HG03039 (cell line): ENCODE results near the gene YWHAE.
"Not testable (repeated sequence)": the region's sequence is repeated elsewhere in the genome, so short reads cannot be mapped to it uniquely, and the experiment has no call there.

Experiments
- ATAC-seq: cut with Tn5 transposase; IDR thresholded peaks from one replicate; pipeline ENCODE4 v1.9.1; 2021; ENCODE audit warnings: mild to moderate bottlenecking, moderate library complexity; ENCODE audit not compliant: unreplicated experiment

Gene YWHAE

DNA sequence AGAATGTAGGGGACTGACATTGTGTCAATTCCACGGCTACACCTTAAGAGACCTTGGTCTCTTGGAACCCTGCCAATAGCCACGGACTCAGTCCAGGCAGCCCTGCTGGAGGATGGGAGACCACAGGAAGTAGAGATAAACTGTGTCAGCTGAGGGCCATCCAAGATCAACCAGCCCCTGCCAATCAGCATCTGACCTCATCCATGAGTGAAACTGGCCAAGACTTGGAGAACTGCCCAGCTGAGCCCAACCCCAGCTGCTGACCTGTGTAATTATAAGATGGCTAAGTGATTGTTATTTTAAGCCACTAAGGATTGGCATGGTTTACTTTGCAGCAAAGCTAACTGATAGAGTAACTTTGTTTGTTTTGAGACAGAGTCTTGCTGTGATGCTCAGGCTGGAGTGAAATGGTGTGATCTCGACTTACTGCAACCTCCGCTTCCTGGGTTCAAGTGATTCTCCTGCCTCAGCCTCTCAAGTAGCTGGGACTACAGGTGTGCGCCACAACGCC is 13.3 kb upstream of the YWHAE start:
- no peak for ATAC-seq

DNA sequence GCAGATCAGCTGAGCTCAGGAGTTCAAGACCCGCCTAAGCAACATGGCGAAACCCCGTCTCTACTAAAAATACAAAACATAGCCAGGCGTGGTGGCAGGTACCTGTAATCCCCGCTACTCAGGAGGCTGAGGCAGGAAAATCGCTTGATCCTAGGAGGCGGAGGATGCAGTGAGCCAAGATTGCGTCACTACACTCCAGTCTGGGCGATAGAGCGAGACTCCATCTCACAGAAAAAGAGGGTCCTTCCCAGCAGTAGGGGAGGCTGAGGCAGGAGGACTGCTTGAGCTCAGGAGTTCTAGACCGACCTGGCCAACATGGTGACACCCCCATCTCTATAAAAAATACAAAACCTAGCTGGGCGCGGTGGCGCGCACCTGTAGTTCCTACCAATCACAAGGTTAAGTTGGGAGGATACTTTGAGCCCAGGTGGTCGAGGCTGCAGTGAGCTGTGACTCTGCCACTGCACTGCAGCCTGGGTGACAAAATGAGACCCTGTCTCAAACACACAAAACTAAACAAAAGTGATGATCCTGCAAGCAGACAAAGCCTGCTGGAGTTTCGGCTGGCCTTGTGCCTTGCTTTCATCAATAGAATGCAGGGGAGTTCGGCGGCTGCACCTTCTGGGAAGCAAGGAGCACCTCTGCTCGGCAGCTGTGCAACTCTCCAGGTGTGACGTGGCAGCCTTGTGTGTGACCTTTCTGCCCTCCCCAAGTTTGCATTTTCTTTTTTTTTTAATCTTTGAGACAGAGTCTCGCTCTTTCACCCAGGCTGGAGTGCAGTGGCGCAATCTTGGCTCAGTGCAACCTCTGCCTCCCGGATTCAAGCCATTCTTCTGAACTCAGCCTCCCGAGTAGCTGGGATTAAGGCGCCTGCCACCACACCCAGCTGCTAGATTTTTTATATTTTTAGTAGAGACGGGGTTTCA is 12.4 kb upstream of the YWHAE start:
- no peak for ATAC-seq

DNA sequence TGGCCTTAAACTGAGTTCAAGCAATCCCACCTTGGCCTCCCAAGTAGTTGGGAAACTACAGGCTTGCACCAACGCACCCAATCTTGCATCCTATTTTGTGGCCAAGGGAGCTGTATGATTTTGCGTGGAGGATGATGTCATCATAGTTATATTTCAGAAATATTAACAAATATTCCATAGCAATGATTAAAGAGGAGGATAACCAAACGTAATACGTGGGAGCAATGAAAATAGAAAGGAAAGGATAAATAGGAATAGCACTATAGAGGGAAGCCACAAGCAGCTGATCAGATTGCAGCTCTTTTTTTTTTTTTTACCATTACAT is 2.2 kb upstream of the YWHAE start:
- ATAC-seq = no peak

DNA sequence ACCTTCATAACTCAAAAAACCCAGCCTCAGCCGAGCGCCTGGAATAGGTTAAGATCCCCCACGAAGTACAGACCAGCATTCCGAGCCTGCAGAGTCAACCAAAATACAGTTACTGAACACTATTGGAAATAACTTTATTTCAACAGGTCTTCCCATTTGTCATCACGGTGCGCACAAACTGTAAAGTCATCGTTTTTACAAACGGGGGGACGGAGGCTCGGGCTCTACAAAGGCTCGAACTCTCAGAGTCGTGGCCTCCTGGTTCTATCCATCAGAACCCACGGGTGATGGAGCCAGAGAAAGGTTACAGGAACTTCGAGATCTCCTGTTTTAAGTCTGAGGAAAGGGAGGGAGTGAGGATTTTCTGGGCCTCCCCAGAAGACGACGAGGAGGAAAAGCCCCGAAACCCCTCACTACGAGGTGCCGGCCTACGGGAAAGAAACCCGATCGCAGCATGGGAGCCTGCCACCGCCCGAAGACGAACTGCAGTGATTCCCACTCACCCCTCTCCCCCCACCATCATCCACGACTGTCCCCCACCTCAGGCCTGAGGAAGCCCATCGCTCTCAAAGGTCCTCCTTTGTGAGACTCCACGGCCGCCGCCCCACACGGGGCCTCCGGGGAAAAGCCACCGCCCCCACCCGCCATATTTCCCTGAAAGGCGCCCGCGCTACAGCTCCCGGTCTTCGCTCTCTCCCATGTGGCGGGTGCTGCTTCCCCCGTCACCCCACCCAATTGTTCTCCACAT is 917 bp downstream of the YWHAE start:
- peak; percentile 18 for ATAC-seq

DNA sequence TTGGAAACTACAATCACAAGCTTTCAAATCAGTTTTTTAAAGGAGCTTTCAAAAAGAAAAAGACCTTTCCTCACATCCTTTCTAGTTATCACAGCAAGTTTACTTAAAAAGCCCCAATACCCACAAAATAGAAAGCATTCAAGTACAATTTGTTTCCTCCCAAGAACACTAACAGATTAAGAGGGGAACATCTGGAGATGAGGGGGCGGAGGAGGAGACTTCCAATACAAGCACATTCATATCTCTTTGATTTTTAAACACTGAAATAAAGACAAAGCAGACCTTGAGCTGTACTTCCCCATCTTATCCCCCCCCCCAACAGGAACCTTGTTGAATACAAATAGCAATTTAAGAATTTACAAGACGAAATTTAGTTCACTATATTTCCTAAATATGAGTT is 2.0 kb downstream of the YWHAE start:
- no peak for ATAC-seq

DNA sequence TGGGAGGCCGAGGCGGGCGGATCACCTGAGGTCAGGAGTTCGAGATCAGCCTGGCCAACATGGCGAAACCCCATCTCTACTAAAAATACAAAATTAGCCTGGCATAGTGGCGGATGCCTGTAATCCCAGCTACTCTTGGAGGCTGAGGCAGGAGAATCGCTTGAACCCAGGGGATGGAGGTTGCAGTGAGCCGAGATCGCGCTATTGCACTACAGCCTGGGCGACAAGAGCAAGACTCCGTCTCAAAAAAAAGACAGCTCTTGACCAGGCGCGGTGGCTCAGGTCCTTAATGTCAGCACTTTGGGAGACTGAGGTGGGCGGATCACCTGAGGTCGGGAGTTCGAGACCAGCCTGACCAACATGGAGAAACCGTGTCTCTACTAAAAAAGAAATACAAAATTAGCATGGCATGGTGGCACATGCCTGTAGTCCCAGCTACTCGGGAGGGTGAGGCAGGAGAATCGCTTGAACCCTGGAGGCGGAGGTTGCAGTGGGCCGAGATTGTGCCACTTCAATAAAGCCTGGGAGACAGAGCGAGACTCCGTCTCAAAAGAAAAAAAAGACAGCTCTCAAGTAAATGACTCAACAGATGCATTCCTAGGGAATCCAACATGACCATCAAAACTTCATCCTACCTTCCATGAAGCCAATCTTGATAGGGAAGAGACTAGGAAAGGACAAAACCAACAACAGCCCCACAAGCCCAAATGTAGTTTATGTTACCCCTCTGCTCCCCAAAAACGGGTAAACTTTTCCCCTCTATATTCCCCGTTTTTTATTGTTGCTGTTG is 4.0 kb downstream of the YWHAE start:
- ATAC-seq = not testable (repeated sequence)

DNA sequence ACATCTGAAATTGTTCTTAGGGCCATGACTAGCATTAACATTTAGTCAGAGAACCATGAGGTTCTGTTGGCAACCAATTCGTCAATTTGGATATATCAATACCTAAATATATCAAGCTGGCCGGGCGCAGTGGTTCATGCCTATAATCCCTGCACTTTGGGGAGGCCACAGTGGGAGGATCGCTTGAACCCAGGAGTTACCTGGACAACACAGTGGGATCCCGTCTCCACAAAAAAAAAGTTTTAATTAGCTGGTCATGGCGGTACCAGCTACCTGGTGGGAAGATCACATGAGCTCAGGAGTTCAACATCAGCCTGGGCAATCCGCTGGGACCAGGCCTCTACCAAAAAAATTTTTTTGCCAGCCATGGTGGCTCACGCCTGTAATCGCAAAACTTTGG is 8.4 kb downstream of the YWHAE start:
- ATAC-seq = no peak

DNA sequence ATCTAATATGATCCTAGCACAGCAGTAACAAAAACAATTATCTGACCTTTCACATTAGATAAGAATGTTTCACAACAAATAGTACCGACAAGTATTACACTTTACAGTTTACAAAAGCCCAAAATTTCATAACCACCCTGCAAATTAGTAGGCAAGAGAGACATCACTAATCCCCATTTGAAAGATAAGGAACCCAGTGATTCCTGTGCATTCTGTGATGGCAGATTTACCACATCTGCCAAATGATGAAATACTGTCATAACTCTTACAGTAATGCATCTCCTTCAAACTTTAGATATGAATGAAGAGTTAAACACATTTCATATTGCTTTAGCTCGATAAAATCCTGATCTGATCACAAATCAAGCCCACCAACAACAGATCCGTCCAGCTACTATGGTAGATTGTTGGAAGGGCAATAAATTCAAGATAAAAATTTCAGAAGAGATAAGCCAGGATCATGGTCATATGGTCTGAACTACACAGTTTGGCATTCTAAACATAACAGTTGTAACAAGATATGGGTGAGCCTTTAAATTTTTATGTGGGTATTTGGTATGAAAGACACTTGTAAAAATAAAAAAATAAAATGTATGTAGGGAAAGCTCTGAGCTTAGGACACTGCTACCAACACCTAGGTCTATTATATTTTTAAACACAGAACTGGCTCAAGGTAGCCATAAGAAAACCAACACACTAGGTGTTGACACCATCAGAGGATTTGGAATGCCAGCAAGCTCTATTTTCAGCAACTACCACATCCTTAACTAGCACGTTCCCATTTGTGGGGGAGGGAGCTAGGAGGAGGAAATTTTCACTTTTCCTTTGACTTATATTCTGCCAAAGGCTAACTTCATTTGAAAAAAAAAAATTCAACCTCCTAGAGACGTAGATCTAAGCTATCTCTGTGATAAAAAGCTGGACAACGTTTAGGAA is 9.3 kb downstream of the YWHAE start:
- no peak for ATAC-seq

DNA sequence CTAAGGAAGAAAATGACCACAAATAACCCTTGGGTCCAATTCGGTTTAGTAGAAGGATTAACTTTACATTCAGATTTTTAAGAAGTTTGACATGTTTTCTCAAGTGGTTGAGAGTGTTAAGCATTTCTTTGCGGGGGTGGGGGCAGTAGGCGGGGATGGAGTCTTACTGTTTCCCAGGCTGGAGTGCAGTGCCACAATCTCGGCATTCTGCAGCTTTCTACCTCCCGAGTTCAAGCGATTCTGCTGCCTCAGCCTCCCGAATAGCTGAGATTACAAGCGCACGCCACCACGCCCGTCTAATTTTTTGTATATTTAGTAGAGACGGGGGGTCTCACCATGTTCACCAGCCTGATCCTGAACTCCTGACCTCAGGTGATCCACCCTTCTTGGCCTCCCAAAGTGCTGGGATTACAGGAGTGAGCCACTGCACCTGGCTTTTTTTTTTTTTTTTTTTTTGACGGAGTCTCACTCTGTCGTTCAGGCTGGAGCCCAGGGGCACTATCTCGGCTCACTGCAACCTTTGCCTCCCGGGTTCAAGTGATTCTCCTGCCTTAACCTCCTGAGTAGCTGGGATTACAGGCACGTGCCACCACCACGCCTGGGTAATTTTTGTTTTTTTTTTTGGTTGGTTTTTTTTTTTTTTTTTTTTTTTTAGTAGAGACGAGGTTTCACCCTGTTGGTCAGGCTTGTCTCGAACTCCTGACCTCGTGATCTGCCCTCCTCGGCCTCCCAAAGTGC is 12.4 kb downstream of the YWHAE start:
- ATAC-seq = not testable (repeated sequence)

DNA sequence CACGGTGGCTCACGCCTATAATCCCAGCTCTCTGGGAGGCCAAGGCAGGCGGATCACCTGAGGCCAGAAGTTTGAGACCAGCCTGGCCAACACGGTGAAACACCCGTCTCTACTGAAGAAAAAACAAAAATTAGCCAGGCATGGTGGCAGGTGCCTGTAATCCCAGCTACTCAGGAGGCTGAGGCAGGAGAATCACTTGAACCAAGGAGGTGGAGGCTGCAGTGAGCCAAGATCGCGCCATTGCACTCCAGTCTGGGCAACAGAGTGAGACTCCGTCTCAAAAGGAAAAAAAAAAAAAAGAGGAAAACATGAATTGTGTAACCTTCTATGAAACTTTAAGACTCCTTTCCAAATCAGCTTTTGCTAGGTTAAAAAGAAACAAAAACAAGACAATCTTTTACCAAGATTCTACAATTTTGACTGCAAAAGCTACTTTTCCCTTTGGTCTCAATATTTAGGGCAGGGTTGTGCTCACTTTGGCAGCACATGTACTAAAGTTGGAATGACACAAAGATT is 13.3 kb downstream of the YWHAE start:
- ATAC-seq = not testable (repeated sequence)

DNA sequence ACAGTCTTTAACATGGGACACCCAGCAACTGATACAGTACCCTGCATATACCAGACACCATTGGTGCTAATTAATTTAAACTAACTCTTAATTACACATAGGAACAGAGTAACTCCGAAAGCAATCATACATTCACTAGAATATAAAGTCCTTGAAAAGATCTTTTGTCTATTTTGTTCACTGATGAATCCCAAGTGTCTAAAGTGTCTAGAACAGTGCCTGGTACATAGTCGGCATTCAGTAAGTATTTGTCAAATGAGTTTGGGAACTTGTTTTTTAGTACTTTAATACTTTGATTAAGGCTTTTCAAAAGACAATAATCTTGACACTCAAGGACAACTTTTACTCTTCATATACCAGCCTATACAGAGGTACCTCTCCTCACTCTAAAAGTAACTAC is 13.8 kb downstream of the YWHAE start:
- ATAC-seq = no peak

DNA sequence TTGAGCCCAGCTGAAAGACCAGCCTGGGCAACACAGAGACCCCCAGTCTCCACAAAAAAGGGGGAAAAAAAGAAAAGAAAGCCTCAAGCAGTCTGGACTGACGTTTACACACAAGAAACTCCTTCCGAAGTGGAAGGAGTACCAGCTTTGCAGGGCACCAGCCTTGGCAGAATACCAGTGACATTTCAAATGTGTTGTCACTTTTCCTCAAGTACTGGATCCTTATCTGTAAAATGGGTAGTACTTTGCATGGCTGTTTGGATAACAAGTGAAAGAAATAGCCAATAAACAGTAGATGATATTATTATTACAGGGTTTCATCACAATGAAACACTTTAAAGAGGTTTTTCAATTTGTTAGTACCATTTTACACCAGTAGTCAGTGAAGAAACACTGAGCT is 14.2 kb downstream of the YWHAE start:
- ATAC-seq = no peak

DNA sequence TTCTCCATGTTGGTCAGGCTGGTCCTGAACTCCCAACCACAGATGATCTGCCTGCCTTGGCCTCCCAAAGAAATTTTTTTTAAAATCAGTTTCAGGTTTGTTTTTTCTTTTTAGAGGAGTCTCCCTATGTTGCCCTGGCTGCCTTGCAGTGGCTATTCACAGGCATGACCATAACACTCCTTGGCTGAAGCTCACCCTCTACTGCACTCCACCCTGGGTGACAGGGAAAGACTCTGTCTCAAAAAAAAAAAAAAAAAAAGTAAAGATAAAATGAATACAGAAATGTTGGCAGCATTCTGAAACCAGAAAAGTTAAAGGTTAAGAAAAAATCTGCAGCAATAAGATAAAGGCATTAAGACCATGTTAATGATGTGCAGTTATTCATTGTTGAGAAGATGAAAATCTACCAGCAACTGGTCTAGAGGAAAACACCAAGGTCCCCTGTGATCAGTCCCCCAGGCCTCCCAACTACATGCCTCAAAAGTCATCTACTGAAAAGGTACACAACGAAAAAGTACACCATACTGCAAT is 15.1 kb downstream of the YWHAE start:
- no peak for ATAC-seq

DNA sequence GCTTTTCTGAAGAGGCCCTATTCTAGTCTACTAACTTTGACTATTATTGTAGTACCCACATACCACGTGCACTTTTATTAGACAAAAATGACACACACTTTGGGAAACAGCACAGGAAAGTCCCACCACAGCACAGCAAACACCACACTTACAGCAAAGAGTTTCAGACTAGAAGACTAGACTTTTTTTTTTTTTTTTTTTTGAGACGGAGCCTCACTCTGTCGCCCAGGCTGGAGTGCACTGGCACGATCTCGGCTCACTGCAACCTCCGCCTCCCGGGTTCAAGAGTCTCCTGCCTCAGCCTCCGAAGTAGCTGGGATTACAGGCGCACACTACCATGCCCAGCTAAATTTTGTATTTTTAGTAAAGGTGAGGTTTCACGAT is 20.1 kb downstream of the YWHAE start:
- ATAC-seq = no peak

DNA sequence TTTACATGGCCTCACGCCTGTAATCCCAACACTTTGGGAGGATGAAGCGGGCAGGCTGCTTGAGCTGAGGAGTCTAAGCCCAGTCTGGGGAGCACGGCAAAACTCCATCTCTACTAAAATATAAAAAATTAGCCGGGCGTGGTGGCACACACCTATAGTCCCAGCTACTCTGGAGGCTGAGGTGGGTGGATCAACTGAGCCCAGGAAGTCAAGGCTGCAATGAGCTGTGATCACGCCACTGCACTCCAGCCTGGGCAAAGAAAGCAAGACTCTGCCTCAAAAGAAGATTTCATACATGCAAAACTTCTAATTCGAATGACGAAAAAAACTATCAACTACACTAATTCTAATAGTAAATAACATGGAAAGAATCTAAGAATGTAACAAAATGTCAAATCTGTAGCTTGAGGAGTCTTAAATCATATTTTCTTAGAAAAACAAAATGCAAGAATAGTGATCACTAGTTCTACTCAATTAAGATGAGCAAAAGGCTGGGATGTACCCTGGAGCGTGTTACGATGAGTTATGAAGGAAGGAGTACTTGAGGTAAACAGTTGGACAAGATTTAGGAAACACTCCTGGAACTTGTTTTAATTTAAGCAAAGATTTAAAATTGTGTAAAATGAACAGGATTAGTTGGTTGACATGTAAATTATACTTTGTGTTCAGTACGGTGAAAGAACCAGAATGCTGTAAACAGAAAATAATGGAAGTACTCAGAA is 20.7 kb downstream of the YWHAE start:
- no peak for ATAC-seq

DNA sequence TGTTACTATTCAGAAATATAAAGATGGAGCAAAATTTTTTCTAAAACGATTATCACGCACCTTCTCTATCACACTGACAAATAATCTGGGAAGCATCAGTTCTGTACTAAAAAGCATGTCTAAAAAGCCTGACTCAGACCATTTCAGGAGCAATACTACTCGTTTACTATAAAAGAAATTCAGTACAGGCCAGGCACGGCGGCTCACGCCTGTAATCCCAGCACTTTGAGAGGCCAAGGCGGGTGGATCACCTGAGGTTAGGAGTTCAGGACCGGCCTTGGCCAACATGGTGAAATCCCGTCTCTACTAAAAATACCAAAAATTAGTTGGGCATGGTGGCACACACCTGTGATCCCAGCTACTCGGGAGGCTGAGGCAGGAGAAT is 21.6 kb downstream of the YWHAE start:
- ATAC-seq = not testable (repeated sequence)

DNA sequence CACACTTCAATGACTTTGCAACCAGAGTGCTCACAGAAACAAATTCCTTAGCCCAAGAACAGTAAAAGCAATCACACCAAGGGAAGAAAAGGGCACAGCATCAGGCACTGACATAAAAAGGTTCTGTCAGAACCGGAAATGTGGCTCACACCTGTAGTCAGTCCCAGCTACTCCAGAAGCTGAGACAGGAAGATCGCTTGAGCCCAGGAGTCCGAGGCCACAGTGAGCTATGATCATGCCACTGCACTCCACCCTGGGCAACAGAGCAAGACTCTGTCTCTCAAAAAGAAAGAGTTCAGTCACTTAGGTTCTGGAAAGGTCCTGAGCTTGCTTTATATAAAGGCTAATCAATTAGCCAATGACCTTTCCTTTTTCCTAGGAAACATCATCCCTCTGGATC is 22.7 kb downstream of the YWHAE start:
- no peak for ATAC-seq

DNA sequence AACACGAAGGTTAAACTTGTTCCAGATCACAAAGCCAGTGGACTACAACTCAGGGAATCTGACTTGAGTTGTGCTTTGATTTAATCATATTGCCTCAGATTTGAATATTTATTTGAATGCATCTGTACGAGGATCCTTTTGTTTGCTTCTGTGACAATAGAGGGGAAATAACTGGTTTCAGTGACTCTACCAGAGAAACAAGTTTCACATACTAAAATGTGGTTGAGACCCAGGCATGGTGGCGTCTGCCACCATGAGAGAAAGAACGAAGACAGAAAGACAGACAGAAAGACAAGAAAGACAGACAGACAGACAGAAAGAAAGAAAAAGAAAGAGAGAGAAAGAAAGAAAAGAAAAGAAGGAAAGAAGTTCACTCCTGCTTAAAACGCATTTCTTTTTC is 24.0 kb downstream of the YWHAE start:
- ATAC-seq = no peak
